Breast epithelium (tissue), 4 donors: ENCODE results near the gene RYR3. TPM values are rescaled to one million over a fixed set of nuclear protein-coding genes. Genes with fewer than 3 reads are reported as not detected.

Experiments
- DNase-seq, 2 donors: peaks; one replicate each; pipeline ENCODE4 v3.0.0-alpha.2; 2019; ENCODE audit warnings: low spot score in 2 of 2
- H3K27ac ChIP-seq, 2 donors: fragments of 200-600 bp; sonication (generic) in 1 of 2; one replicate each; pipeline ENCODE4 v1.5.1; 2016 to 2019; ENCODE audit warnings: mild to moderate bottlenecking in 1 of 2
- H3K27me3 ChIP-seq, 2 donors: fragments of 200-600 bp; sonication (generic) in 1 of 2; one replicate each; pipeline versions ENCODE4 v1.5.1 to v1.6.0; 2017 to 2019; ENCODE audit warnings: control low read depth in 1 of 2, mild to moderate bottlenecking in 1 of 2
- H3K36me3 ChIP-seq: fragments of 200-600 bp; one replicate; pipeline ENCODE4 v1.5.1; 2019
- H3K4me1 ChIP-seq, 2 donors: fragments of 200-600 bp; sonication (generic); one replicate each; pipeline ENCODE4 v1.5.1; 2016 to 2019; ENCODE audit warnings: control low read depth in 1 of 2
- H3K4me3 ChIP-seq, 3 donors: fragments of 200-600 bp; sonication (generic); 1 replicate in 2 of 3; 2 replicates in 1 of 3; pipeline ENCODE4 v1.5.1; 2016 to 2019; ENCODE audit warnings: mild to moderate bottlenecking in 3 of 3, moderate library complexity in 2 of 3
- H3K9me3 ChIP-seq, 2 donors: fragments of 200-600 bp; sonication (generic) in 1 of 2; one replicate each; pipeline ENCODE4 v1.5.1; 2016 to 2019; ENCODE audit warnings: control low read depth in 1 of 2
- CTCF ChIP-seq, 3 donors: fragments of 450-650 bp; IDR thresholded peaks; one replicate each; pipeline ENCODE4 v1.5.1; 2016 to 2017; ENCODE audit warnings: antibody characterized with exemption in 3 of 3, mild to moderate bottlenecking in 3 of 3, moderate library complexity in 3 of 3
- POLR2A ChIP-seq: fragments of 450-650 bp; IDR thresholded peaks from one replicate; pipeline ENCODE4 v1.6.1; 2016; ENCODE audit warnings: antibody characterized with exemption, mild to moderate bottlenecking, moderate library complexity
- POLR2AphosphoS5 ChIP-seq, 3 donors: sonication (generic); formaldehyde crosslinking; IDR thresholded peaks; one replicate each; pipeline ENCODE4 v1.6.1; 2017; ENCODE audit warnings: antibody characterized with exemption in 3 of 3
- intact Hi-C: fragments of 100-400 bp; cut with DNase I; formaldehyde crosslinking; loops from one replicate; pipeline ENCODE4 v1.15.1; 2023; ENCODE audit warnings: low total_unique reads
- total RNA-seq, 3 donors: library from RNA; depleted of rRNA; stranded (reverse); fragments of >200 nt; gene quantifications; one replicate each; pipeline ENCODE4 v1.1.0, GENCODE V29; 2016

Gene RYR3
- total RNA-seq, 3 donors from 2014 or later, result 1.8 to 4.2 (median 2.6) TPM

GRCh38 chr15:33328106-33328505, 17.3 kb downstream of the RYR3 start:
- intact Hi-C loops, result no loop called here
- H3K9me3 ChIP-seq, result no peaks in the 10 kb centered on the region

GRCh38 chr15:33329457-33329856, 18.7 kb downstream of the RYR3 start:
- TF ChIP-seq CTCF (IDR thresholded peaks at IDR 0.05), result no peak
- no peak for TF ChIP-seq POLR2AphosphoS5 (IDR thresholded peaks at IDR 0.05)
- TF ChIP-seq POLR2A, result no peak
- Histone ChIP-seq H3K4me3 (no peak overlapping the region), H3K27me3 (no peaks in the 10 kb centered on the region), H3K9me3 (no peaks in the 10 kb centered on the region), H3K36me3 (no peaks in the 10 kb centered on the region), H3K27ac (no peak overlapping the region), H3K4me1 (no peaks in the 10 kb centered on the region)
- intact Hi-C loops, result no loop called here
- DNase-seq, result no peak

More at GRCh38 chr15:33328106-33328505, 17.3 kb downstream of the RYR3 start:
- no peak for DNase-seq
- no peaks in the 10 kb centered on the region for H3K4me1 ChIP-seq
- no peak overlapping the region for H3K27ac ChIP-seq
- H3K27me3 ChIP-seq, result no peaks in the 10 kb centered on the region
- no peak overlapping the region for H3K4me3 ChIP-seq
- TF ChIP-seq POLR2AphosphoS5 (IDR thresholded peaks at IDR 0.05) (no peak), POLR2A (no peak)
- H3K36me3 ChIP-seq, result no peaks in the 10 kb centered on the region

GRCh38 chr15:33330931-33331330, 20.2 kb downstream of the RYR3 start:
- Histone ChIP-seq H3K27ac (no peak overlapping the region), H3K4me1 (no peaks in the 10 kb centered on the region), H3K36me3 (no peaks in the 10 kb centered on the region), H3K27me3 (no peaks in the 10 kb centered on the region), H3K4me3 (no peak overlapping the region), H3K9me3 (no peaks in the 10 kb centered on the region)
- intact Hi-C loops, result no loop called here
- DNase-seq, result no peak
- no peak for TF ChIP-seq POLR2A
- TF ChIP-seq CTCF (IDR thresholded peaks at IDR 0.05), result no peak
- no peak for TF ChIP-seq POLR2AphosphoS5 (IDR thresholded peaks at IDR 0.05)

- H3K27ac ChIP-seq, result no peak overlapping the region
- H3K9me3 ChIP-seq, result peaks cover 0 to 10% of the 10 kb centered on the region in 2 donors
- no peak overlapping the region for H3K4me3 ChIP-seq
- TF ChIP-seq POLR2AphosphoS5 (IDR thresholded peaks at IDR 0.05) (no peak), CTCF (IDR thresholded peaks at IDR 0.05) (no peak), POLR2A (no peak)
- no peaks in the 10 kb centered on the region for H3K27me3 ChIP-seq
- intact Hi-C loops, result no loop called here
- H3K4me1 ChIP-seq, result no peaks in the 10 kb centered on the region
- no peaks in the 10 kb centered on the region for H3K36me3 ChIP-seq
- DNase-seq, result no peak
Observed at GRCh38 chr15:33341953-33342352, 31.2 kb downstream of the RYR3 start.

- Histone ChIP-seq H3K4me3 (no peak overlapping the region), H3K27me3 (no peaks in the 10 kb centered on the region), H3K4me1 (no peaks in the 10 kb centered on the region), H3K36me3 (no peaks in the 10 kb centered on the region), H3K27ac (no peak overlapping the region), H3K9me3 (peaks cover 0 to 10% of the 10 kb centered on the region in 2 donors)
- TF ChIP-seq CTCF (IDR thresholded peaks at IDR 0.05), result no peak
- DNase-seq, result no peak
- intact Hi-C loops, result no loop called here
Observed at GRCh38 chr15:33343275-33343674, 32.5 kb downstream of the RYR3 start.

GRCh38 chr15:33344111-33344510, 33.3 kb downstream of the RYR3 start:
- DNase-seq, result no peak
- Histone ChIP-seq H3K4me3 (no peak overlapping the region), H3K27ac (no peak overlapping the region), H3K36me3 (no peaks in the 10 kb centered on the region), H3K27me3 (no peaks in the 10 kb centered on the region), H3K9me3 (peaks cover 0 to 10% of the 10 kb centered on the region in 2 donors), H3K4me1 (no peaks in the 10 kb centered on the region)
- TF ChIP-seq POLR2AphosphoS5 (IDR thresholded peaks at IDR 0.05) (no peak), POLR2A (no peak), CTCF (IDR thresholded peaks at IDR 0.05) (no peak)
- intact Hi-C loops, result no loop called here
